ENCODE measurements around the gene SLC22A16. TPM values are rescaled to one million over a fixed set of nuclear protein-coding genes. Genes with fewer than 3 reads are reported as not detected.

SLC22A16 gene
- total RNA-seq, 2 donors from 2014 or later: not detected

Other genes with a start within 250 kb of the SLC22A16 start
- not detected for gene METTL24, start 118.3 kb downstream of the SLC22A16 start, total RNA-seq
- not detected for gene DDO, start 61.0 kb downstream of the SLC22A16 start, total RNA-seq

Measured in activated T-cell treated with anti-CD3 and anti-CD28 coated beads, Interleukin-2, amount 50 U/mL, for 72 hours (primary cell).